DOHH2 (cell line): ENCODE measurements around the gene SNX30.

Experiments
- H3F3A ChIP-seq: fragments of 200-600 bp; sonication (generic), shearing (Covaris generic); 2 replicates; pipeline ENCODE4 v1.6.0; 2016; ENCODE audit warnings: antibody characterized with exemption, mild to moderate bottlenecking; ENCODE audit not compliant: control insufficient read depth, insufficient read depth
- H3K27ac ChIP-seq: fragments of 200-600 bp; sonication (generic); 2 replicates; pipeline ENCODE4 v1.5.1; 2014; ENCODE audit warnings: low read depth, mild to moderate bottlenecking, low read length, moderate library complexity
- H3K27me3 ChIP-seq: fragments of 200-600 bp; sonication (generic); 2 replicates; pipeline ENCODE4 v1.6.1; 2014; ENCODE audit warnings: mild to moderate bottlenecking, low read length, mixed read lengths; ENCODE audit not compliant: control insufficient read depth
- H3K36me3 ChIP-seq: fragments of 200-600 bp; sonication (generic); 2 replicates; pipeline ENCODE4 v1.6.1; 2014; ENCODE audit warnings: mild to moderate bottlenecking, low read length, moderate library complexity, mixed read lengths; ENCODE audit not compliant: control insufficient read depth
- H3K4me1 ChIP-seq: fragments of 200-600 bp; sonication (generic); 2 replicates; pipeline ENCODE4 v1.6.1; 2014; ENCODE audit warnings: mild to moderate bottlenecking, low read length, mixed read lengths; ENCODE audit not compliant: control insufficient read depth
- H3K4me2 ChIP-seq: fragments of 200-600 bp; sonication (generic); 2 replicates; pipeline ENCODE4 v1.6.0; 2014; ENCODE audit warnings: mild to moderate bottlenecking, low read length, moderate library complexity
- H3K4me3 ChIP-seq: fragments of 200-600 bp; sonication (generic); 2 replicates; pipeline ENCODE4 v1.5.1; 2014; ENCODE audit warnings: mild to moderate bottlenecking, low read length, mixed read lengths
- H3K79me2 ChIP-seq: fragments of 200-600 bp; sonication (generic); 2 replicates; pipeline ENCODE4 v1.6.1; 2014; ENCODE audit warnings: mild to moderate bottlenecking, low read length, mixed read lengths; ENCODE audit not compliant: control insufficient read depth
- H3K9me2 ChIP-seq: fragments of 200-600 bp; sonication (generic); replicated peaks from 2 replicates; pipeline ENCODE4 v1.6.1; 2014; ENCODE audit warnings: mild to moderate bottlenecking, low read length, mixed read lengths; ENCODE audit not compliant: control insufficient read depth
- H3K9me3 ChIP-seq: fragments of 200-600 bp; sonication (generic); 2 replicates; pipeline ENCODE4 v1.6.1; 2014; ENCODE audit warnings: antibody characterized with exemption, low read length, mixed read lengths; ENCODE audit not compliant: control insufficient read depth, insufficient read depth
- H4K20me1 ChIP-seq: fragments of 200-600 bp; sonication (generic); 2 replicates; pipeline ENCODE4 v1.6.0; 2014; ENCODE audit warnings: low read depth, mild to moderate bottlenecking, antibody characterized with exemption, low read length, moderate library complexity; ENCODE audit not compliant: control insufficient read depth, insufficient read depth
- CTCF ChIP-seq: fragments of 200-600 bp; sonication (generic); IDR thresholded peaks from one replicate; pipeline ENCODE4 v1.5.1; 2014; ENCODE audit warnings: antibody characterized with exemption, mild to moderate bottlenecking, low read depth, low read length; ENCODE audit not compliant: poor library complexity, severe bottlenecking
- EZH2phosphoT487 ChIP-seq: fragments of 200-600 bp; sonication (generic); IDR thresholded peaks from 2 replicates; pipeline ENCODE4 v1.6.1; 2017; ENCODE audit warnings: borderline replicate concordance, mild to moderate bottlenecking, antibody characterized with exemption, low read length, moderate library complexity, mixed read lengths

The SNX30 gene

GRCh38 chr9:112810696-112811490 lies 60.3 kb downstream of the SNX30 start:
- H3K4me3 ChIP-seq, result peak overlapping the region; percentile 69
- no peaks in the 10 kb centered on the region for H3K27me3 ChIP-seq
- H3K9me3 ChIP-seq, result no peaks in the 10 kb centered on the region
- H3F3A ChIP-seq, result peaks cover 37% of the 10 kb centered on the region
- peak overlapping the region; percentile 91 for H3K4me2 ChIP-seq
- peaks cover 79% of the 10 kb centered on the region for H3K4me1 ChIP-seq
- H3K9me2 ChIP-seq, result no peaks in the 10 kb centered on the region
- H3K79me2 ChIP-seq, result peaks cover 29% of the 10 kb centered on the region
- TF ChIP-seq EZH2phosphoT487 (no peak), CTCF (no peak)
- peak overlapping the region; percentile 96 for H3K27ac ChIP-seq
- peaks cover 6% of the 10 kb centered on the region for H3K36me3 ChIP-seq
- H4K20me1 ChIP-seq, result no peaks in the 10 kb centered on the region

GRCh38 chr9:112811518-112811917 lies 61.0 kb downstream of the SNX30 start:
- no peaks in the 10 kb centered on the region for H3K9me2 ChIP-seq
- TF ChIP-seq CTCF, result no peak
- TF ChIP-seq EZH2phosphoT487, result no peak
- peak overlapping the region; percentile 69; the same call in 1 of the 2 replicates for H3K4me3 ChIP-seq
- no peaks in the 10 kb centered on the region for H3K27me3 ChIP-seq
- peak overlapping the region; percentile 91 for H3K4me2 ChIP-seq
- peaks cover 29% of the 10 kb centered on the region for H3K79me2 ChIP-seq
- peaks cover 79% of the 10 kb centered on the region for H3K4me1 ChIP-seq
- H3K27ac ChIP-seq, result peak overlapping the region; percentile 96; the same call in 1 of the 2 replicates
- peaks cover 40% of the 10 kb centered on the region for H3F3A ChIP-seq
- no peaks in the 10 kb centered on the region for H4K20me1 ChIP-seq
- H3K36me3 ChIP-seq, result peaks cover 3% of the 10 kb centered on the region
- H3K9me3 ChIP-seq, result no peaks in the 10 kb centered on the region

GRCh38 chr9:112815868-112816267 lies 65.3 kb downstream of the SNX30 start:
- peak overlapping the region; percentile 76 for H3K4me2 ChIP-seq
- H3K4me1 ChIP-seq, result peaks cover 69% of the 10 kb centered on the region
- peaks cover 18% of the 10 kb centered on the region for H3K36me3 ChIP-seq

More at GRCh38 chr9:112815868-112816267, 65.3 kb downstream of the SNX30 start:
- Histone ChIP-seq H3K4me3 (no peak overlapping the region), H3K79me2 (peaks cover 20% of the 10 kb centered on the region), H3K27me3 (no peaks in the 10 kb centered on the region), H3K9me3 (no peaks in the 10 kb centered on the region), H3F3A (peaks cover 17% of the 10 kb centered on the region), H4K20me1 (no peaks in the 10 kb centered on the region), H3K9me2 (no peaks in the 10 kb centered on the region), H3K27ac (no peak overlapping the region)
- TF ChIP-seq CTCF (no peak), EZH2phosphoT487 (no peak)
